GM12801 (cell line): ENCODE results near the gene TMEM132A.

ENCODE experiments used
- TF ChIP-seq, protein P1 (sequence below): IDR thresholded peaks from one replicate; pipeline ENCODE4 v1.5.1; 2011; ENCODE audit warnings: control low read depth; ENCODE audit not compliant: insufficient read length; ENCODE audit errors: extremely low read depth

Gene TMEM132A

DNA sequence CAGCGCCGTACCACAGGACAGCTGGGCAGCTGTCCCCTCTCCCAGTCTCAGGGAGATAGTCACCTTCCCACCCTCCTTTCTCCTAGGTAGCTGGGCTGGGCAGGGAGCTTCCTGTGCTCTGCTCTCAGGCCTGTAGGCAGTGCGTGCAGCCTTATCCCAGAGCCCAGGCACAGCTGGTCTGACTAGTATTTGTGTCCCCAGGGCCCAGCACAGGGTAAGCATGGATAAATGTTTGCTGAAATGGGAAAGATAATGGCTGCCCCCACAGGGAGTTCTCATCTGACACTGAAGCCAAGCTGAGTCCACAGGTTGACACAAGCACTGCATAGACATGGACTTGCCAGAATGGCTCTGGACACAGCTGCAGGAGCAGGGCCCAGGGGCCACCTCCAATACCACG, 18.0 kb downstream of the TMEM132A start:
- TF ChIP-seq, protein P1, sequence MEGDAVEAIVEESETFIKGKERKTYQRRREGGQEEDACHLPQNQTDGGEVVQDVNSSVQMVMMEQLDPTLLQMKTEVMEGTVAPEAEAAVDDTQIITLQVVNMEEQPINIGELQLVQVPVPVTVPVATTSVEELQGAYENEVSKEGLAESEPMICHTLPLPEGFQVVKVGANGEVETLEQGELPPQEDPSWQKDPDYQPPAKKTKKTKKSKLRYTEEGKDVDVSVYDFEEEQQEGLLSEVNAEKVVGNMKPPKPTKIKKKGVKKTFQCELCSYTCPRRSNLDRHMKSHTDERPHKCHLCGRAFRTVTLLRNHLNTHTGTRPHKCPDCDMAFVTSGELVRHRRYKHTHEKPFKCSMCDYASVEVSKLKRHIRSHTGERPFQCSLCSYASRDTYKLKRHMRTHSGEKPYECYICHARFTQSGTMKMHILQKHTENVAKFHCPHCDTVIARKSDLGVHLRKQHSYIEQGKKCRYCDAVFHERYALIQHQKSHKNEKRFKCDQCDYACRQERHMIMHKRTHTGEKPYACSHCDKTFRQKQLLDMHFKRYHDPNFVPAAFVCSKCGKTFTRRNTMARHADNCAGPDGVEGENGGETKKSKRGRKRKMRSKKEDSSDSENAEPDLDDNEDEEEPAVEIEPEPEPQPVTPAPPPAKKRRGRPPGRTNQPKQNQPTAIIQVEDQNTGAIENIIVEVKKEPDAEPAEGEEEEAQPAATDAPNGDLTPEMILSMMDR = no peak

- TF ChIP-seq, protein P1 = no peak
These were observed 18.8 kb downstream of the TMEM132A start for GRCh38 chr11:60942970-60943565.

DNA sequence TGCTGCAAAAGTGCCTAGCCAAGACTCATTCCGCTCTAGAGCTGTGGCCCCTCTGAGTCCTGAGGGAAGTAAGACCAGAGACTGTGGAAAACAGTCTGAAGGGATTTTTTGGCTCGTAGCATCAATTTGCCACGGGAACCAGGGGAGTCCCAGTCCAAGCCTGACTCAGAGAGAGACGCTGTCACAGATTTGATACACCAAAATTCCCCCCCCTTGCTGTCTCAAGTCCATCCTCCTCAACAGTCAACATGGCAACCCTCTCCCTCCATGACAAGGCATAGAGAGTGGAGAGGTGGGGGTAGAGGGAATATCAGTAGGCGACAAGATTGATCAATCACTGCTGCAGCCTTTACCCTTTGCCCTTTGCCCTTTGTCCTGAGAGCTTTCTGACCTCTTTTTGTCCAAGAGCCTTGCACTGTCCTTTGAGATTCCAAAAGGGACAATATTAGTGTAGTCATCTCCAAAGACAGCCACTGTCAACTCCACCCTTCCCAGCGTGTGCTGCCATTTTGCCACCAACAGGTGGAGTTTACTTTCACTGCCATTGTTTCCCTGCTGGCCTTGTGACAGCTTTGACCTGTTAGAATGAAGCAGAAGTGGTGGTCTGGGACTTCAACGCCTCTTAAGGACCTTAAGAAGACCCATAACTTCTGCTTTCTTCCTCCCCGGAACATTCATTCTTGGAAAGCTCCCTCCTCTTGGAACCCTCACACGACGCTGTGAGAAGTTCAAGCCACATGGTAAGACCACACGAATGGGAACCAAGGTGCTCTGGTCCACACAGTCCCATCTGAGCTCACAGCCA, 20.4 kb downstream of the TMEM132A start:
- TF ChIP-seq, protein P1 = no peak

GRCh38 chr11:60945295-60945667, 21.0 kb downstream of the TMEM132A start:
- TF ChIP-seq, protein P1 = no peak

DNA sequence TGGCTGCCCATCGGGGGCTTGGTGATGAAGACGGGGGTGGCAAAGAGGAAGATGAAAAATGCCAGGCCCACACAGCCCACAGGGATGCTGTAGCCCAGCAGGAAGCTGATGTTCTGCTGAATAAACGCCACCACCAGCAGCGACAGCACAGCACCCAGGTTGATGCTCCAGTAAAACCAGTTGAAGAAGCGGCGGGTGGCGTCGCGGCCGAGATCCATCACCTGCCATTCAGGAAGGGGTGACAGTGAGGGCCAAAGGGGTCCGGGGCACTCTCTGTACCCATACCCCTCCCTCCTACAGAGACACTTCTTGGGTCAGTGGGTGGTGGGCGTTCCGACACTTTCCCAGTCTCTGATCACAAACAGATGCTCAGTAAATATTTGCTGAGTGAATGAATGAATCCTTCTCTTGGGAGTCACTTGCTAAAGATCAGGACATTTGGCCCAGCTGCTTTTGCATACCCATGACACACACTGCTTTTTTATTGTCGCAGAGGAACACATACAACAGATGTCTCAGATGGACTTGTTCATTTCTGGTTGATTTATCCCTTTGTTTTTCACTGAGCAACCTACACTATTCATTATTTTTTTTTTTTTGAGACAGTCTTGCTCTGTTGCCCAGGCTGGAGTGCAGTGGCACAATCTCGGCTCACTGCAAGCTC, 22.5 kb downstream of the TMEM132A start:
- TF ChIP-seq, protein P1 = no peak

- TF ChIP-seq, protein P1 = no peak
These were observed 23.4 kb downstream of the TMEM132A start for GRCh38 chr11:60947700-60948099.

DNA sequence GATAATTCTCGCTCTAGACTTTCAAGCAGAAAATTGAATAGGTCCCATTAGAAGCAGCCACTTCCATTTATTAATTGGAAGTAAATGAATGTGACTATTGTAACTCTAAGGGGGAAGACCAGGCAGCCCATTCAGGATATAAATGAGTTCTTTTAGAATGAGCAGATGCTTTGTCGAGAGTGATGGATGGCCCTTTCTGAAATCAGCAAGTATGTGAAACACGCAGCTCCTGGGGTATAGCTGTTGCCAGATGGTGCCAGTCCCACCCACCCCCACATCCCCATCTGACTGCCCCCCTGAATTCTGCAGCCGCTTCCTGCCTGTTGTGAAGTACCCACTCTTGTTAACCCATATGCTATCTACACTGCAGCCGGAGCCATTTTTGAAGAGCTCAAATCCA, 24.0 kb downstream of the TMEM132A start:
- TF ChIP-seq, protein P1 = no peak
